ENCODE results near the gene CMTM1.
"Not testable (repeated sequence)": the region's sequence is repeated elsewhere in the genome, so short reads cannot be mapped to it uniquely, and the experiment has no call there.

CMTM1 gene

GRCh38 chr16:66610111-66610820 lies 44.0 kb downstream of the CMTM1 start:
- DNase-seq (ENCODE audit: low read depth in 4 of 4, low spot score in 1 of 4): no peak

DNA sequence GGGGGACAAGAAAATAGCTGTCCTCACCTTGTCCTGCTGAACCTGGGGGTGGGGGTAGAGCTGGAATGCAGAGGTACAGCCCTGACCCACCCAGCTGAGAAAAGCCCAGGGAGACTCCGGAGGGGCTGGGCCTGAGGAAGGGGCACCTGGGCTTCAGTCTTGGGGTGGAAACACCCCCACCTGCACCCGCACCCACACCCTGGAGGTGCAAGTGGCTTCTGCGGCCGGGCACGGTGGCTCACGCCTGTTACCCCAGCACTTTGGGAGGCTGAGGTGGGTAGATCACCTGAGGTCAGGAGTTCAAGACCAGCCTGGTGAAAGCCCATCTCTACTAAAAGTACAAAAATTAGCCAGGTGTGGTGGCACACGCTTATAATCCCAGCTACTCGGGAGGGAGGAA lies 45.7 kb downstream of the CMTM1 start:
- DNase-seq (ENCODE audit: low read depth in 4 of 4, low spot score in 1 of 4): not testable (repeated sequence)

- no peak for DNase-seq (ENCODE audit: low read depth in 4 of 4, low spot score in 1 of 4)
These were observed 46.2 kb downstream of the CMTM1 start for GRCh38 chr16:66612422-66612821.

DNA sequence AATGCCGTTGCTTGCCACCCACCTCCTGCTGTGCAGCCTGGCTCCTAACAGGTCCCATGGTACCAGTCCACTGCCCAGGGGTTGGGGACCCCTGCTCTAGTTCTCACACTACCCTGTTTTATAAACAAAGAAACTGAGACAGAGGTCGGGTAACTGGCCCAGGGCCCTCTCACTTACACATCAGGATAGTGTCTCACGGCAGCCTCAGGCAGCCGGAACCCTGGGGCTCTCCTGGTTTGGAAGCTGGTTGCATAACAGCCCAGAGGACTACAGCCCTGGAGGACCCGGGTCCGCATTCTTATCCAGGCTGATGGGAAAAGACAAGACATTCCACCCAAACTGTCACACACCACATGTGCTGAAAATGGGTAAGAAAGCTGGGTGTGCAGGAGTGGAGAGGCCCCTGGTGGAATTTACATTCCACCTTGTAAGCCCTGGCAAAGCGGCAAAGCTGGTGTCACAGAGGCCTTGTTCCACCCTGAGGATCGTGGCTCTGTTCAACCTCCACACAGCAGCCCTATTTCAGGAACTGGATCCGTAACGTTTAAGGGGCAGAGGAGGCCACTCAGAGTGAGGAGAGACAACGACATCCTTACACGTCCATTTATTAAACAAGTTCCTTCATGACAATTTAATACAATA lies 48.0 kb downstream of the CMTM1 start:
- no peak for DNase-seq (ENCODE audit: low read depth in 4 of 4, low spot score in 1 of 4)

DNA sequence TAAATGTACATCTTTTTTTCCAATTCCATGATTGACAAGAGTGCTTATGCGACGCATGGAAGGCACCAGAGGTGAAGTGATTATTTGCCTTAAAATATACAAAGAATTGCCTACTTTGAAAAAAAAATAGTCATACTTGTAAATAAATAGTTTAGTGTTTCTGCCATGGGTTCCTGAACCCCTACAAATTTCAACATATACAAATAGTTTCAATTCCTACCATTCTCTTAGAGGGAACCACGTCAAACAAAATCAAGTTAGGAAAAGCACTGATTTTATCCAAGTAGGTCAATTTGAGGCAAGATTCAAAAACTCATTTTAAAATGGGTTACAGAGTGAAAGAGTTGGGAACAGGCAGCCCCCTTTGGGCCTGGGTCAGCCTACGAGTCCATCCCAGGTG lies 49.9 kb downstream of the CMTM1 start:
- DNase-seq (ENCODE audit: low read depth in 4 of 4, low spot score in 1 of 4): no peak

DNA sequence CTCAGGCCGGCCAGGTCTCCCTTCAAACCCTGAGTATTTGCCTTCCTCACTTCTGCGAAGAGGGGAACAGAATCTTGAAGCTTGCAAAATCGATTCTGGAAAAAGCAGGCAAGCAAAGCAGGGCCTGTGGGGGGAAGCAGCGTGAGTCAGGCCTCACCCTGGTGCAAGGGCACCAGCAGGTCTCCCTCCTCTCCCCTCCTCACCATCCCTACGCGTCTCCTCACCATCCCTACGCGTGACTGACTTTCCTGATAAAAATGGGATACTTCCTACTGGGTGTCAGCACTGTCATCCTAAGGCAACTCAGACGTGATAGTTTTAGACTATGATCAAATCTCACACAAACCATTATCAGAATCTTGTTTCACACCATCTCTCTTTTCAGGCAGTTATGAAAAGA lies 50.4 kb downstream of the CMTM1 start:
- DNase-seq (ENCODE audit: low read depth in 4 of 4, low spot score in 1 of 4): no peak

- DNase-seq (ENCODE audit: low read depth in 4 of 4, low spot score in 1 of 4): no peak
These were observed 50.8 kb downstream of the CMTM1 start for GRCh38 chr16:66617010-66617434.

DNA sequence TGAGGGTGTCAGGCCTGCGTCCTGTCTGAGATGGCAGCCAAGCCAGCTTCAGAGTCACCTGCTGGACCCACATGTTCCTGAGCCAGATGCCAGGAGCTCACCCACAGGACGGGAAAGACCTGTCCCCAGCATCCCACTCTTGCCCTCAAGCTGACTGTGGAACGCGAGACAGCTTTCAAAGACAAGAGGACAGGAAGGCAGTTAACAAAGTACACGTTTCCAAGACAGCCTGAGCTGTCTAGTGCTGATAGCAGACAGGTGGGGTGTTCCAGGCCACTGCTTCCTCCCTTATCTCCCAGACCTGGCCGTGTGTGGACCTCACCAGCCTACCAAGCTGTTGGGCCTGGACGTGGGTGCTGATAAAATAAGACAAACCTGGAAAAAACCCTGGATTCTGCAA lies 51.5 kb downstream of the CMTM1 start:
- DNase-seq (ENCODE audit: low read depth in 4 of 4, low spot score in 1 of 4): no peak

GRCh38 chr16:66618588-66619375 lies 52.5 kb downstream of the CMTM1 start:
- no peak for DNase-seq (ENCODE audit: low read depth in 4 of 4, low spot score in 1 of 4)

- DNase-seq (ENCODE audit: low read depth in 4 of 4, low spot score in 1 of 4): no peak
These were observed 53.5 kb downstream of the CMTM1 start for GRCh38 chr16:66619534-66620428.

DNA sequence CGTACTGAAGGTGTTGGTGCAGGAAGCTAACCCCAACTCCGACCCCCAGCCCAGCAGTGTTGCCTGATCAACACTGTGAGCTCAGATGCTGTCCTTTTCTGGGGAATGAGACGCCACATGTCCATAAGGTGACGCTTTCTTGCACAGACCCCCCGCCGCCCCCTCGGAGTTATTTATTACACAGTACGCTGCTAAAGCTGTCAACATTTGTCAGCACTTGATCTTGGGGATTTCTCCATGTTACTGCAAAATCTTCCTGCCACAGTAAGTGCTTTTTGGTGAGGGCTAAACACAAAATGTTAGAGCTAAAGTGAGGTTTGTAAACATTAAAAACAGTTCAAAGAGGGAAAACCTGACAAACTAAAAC lies 54.2 kb downstream of the CMTM1 start:
- no peak for DNase-seq (ENCODE audit: low read depth in 4 of 4, low spot score in 1 of 4)

- no peak for DNase-seq (ENCODE audit: low read depth in 4 of 4, low spot score in 1 of 4)
These were observed 55.7 kb downstream of the CMTM1 start for GRCh38 chr16:66621973-66622372.

DNA sequence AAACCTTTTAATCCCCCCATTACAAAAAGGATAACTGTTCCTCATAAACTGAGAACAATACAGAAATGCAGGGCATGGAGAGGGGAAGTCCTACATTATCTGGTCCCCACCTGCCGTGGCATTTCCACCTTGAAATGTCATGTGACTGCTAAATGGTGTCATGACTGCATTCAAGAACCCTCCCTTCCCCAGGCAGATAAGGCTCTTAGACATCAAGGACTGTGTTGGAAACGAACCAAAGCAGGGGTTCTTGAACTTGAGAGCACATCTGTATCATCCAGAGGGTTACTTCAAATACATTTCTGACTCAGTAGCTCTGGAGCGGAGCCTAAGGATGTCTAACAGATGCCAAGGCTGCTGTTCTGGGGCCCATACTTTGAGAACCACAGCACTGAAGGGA lies 56.6 kb downstream of the CMTM1 start:
- no peak for DNase-seq (ENCODE audit: low read depth in 4 of 4, low spot score in 1 of 4)

DNA sequence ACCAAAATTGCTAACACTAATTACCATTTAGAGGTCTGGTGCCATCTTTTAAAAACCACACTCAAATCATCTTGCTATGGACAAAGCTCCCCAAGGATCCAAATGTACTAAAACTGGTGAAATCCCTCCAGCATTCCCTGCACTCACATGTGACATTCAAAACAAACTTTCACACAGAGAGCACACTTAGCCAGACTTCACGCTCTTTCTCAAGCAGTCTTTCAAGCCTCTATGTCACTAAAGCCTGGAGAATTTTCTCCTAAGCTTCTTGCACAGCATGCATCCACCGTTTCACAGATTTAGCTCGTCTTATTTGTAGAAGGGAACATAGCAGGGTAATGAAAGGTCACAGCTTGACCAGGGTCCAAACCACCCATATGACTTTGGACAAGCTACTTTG lies 57.5 kb downstream of the CMTM1 start:
- DNase-seq (ENCODE audit: low read depth in 4 of 4, low spot score in 1 of 4): no peak

DNA sequence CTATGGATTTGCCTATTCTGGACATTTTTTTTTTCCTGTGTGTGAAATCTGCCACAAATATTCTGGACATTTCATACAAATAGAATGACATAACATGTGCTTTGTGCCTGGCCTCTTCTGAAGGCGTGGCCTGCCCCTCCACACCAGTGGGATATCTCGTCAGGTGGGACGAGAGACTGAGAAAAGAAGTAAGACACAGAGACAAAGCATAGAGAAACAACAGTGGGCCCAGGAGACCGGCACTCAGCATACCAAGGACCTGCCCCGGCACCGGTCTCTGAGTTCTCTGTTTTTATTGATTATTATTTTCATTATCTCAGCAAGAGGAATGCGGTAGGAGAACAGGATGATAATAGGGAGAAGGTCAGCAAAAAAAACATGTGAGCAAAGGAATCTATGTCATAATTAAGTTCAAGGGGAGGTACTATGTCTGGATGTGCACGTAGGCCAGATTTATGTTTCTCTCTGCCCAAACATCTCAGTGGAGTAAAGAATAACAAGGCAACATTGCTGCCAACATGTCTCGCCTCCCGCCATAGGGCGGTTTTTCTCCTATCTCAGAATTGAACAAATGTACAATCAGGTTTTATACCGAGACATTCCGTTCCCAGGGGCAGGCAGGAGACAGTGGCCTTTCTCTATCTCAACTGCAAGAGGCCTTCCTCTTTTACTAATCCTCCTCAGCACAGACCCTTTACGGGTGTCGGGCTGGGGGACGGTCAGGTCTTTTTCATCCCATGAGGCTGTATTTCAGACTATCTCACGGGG lies 61.6 kb downstream of the CMTM1 start:
- not testable (repeated sequence) for DNase-seq (ENCODE audit: low read depth in 4 of 4, low spot score in 1 of 4)
